HEK293 (cell line): ENCODE data around the gene RNF115.
A peak's percentile ranks its signal among the peaks of the same experiment; 100 is the strongest.

Source experiments
- CTCF ChIA-PET: fragments of 350-600 bp; formaldehyde crosslinking; extraction: SDS; loops from one replicate; lab custom pipeline; 2021; ENCODE audit warnings: antibody characterized with exemption; lab: Yijun Ruan, JAX
- POLR2A ChIA-PET: fragments of 300-600 bp; formaldehyde crosslinking; extraction: SDS; loops from one replicate; lab custom pipeline; 2020; ENCODE audit warnings: antibody characterized with exemption, inconsistent platforms; lab: Yijun Ruan, JAX
- H3K27ac ChIP-seq: fragments of 200-500 bp; sonication (Bioruptor generic); 2 replicates; pipeline ENCODE4 v1.5.1; 2014; ENCODE audit warnings: low read depth, low read length, control low read depth, inconsistent platforms; ENCODE audit errors: extremely low read depth
- H3K36me3 ChIP-seq, 2 experiments: fragments of 200-500 bp in 1 of 2; sonication (Bioruptor generic) in 1 of 2; 1 replicate in 1 of 2; 2 replicates in 1 of 2; pipeline ENCODE4 v1.5.1; 2014 to 2017; ENCODE audit warnings: inconsistent platforms in 2 of 2, low read length in 2 of 2; ENCODE audit not compliant: control insufficient read depth in 2 of 2, insufficient read depth in 1 of 2
- H3K4me1 ChIP-seq: fragments of 200-500 bp; sonication (Bioruptor generic); 2 replicates; pipeline ENCODE4 v1.5.1; 2014; ENCODE audit warnings: mild to moderate bottlenecking, low read length, inconsistent platforms; ENCODE audit not compliant: control insufficient read depth, insufficient read depth
- H3K4me3 ChIP-seq: 2 replicates; pipeline ENCODE4 v1.5.1; 2011; ENCODE audit warnings: low read depth, mild to moderate bottlenecking, control low read depth, low read length, moderate library complexity
- H3K9me3 ChIP-seq: fragments of 200-500 bp; sonication (Bioruptor generic); 2 replicates; pipeline ENCODE4 v1.5.1; 2014; ENCODE audit warnings: low read depth, low read length, inconsistent platforms; ENCODE audit not compliant: control insufficient read depth, insufficient read depth
- ATF2 ChIP-seq: fragments of 450-650 bp; formaldehyde crosslinking; IDR thresholded peaks from 2 replicates; pipeline ENCODE4 v1.5.1; 2016; ENCODE audit warnings: missing biosample characterization, missing genetic modification characterization, low read depth
- GFI1B ChIP-seq: fragments of 450-650 bp; formaldehyde crosslinking; IDR thresholded peaks from 2 replicates; pipeline ENCODE4 v1.5.1; 2016; ENCODE audit warnings: missing biosample characterization, missing genetic modification characterization
- HOXA7 ChIP-seq: sonication (generic); formaldehyde crosslinking; IDR thresholded peaks from 2 replicates; pipeline ENCODE4 v1.8.1; 2022; ENCODE audit warnings: missing genetic modification reagents, borderline replicate concordance
- MEIS1 ChIP-seq: sonication (generic); formaldehyde crosslinking; IDR thresholded peaks from 2 replicates; pipeline ENCODE4 v1.8.1; 2022; ENCODE audit warnings: missing genetic modification reagents, mild to moderate bottlenecking, borderline replicate concordance
- TCF7L2 ChIP-seq: IDR thresholded peaks from 2 replicates; pipeline ENCODE4 v1.6.1; 2011; ENCODE audit warnings: low read depth, mild to moderate bottlenecking, inconsistent platforms, low read length, moderate library complexity, borderline replicate concordance
- WT1 ChIP-seq: fragments of 450-650 bp; formaldehyde crosslinking; IDR thresholded peaks from 2 replicates; pipeline ENCODE4 v1.5.1; 2016; ENCODE audit warnings: missing biosample characterization, missing genetic modification characterization
- ZBTB1 ChIP-seq: fragments of 450-650 bp; formaldehyde crosslinking; IDR thresholded peaks from 2 replicates; pipeline ENCODE4 v1.5.1; 2016; ENCODE audit warnings: missing biosample characterization, missing genetic modification characterization
- ZEB2 ChIP-seq: fragments of 450-650 bp; formaldehyde crosslinking; IDR thresholded peaks from 2 replicates; pipeline ENCODE4 v1.5.1; 2016; ENCODE audit warnings: missing biosample characterization, missing genetic modification characterization
- ZNF157 ChIP-seq: fragments of 450-650 bp; formaldehyde crosslinking; IDR thresholded peaks from 2 replicates; pipeline ENCODE4 v1.5.1; 2016; ENCODE audit warnings: missing biosample characterization, missing genetic modification characterization
- ZNF175 ChIP-seq: fragments of 450-650 bp; formaldehyde crosslinking; IDR thresholded peaks from 2 replicates; pipeline ENCODE4 v1.5.1; 2016; ENCODE audit warnings: missing biosample characterization, missing genetic modification characterization
- ZNF266 ChIP-seq: fragments of 450-650 bp; formaldehyde crosslinking; IDR thresholded peaks from 2 replicates; pipeline ENCODE4 v1.5.1; 2016; ENCODE audit warnings: missing biosample characterization, missing genetic modification characterization, low read depth
- ZNF341 ChIP-seq: fragments of 450-650 bp; formaldehyde crosslinking; IDR thresholded peaks from 2 replicates; pipeline ENCODE4; 2016; ENCODE audit warnings: low read depth, missing biosample characterization, missing genetic modification characterization
- ZNF416 ChIP-seq: fragments of 450-650 bp; formaldehyde crosslinking; IDR thresholded peaks from 2 replicates; pipeline ENCODE4 v1.5.1; 2016; ENCODE audit warnings: missing biosample characterization, missing genetic modification characterization
- ZNF473 ChIP-seq: fragments of 450-650 bp; formaldehyde crosslinking; IDR thresholded peaks from 2 replicates; pipeline ENCODE4 v1.5.1; 2017; ENCODE audit warnings: missing biosample characterization, missing genetic modification characterization
- ZNF518A ChIP-seq: fragments of 450-650 bp; formaldehyde crosslinking; conservative IDR thresholded peaks from 2 replicates; pipeline ENCODE4 v1.5.1; 2016; ENCODE audit warnings: low read depth, missing biosample characterization, missing genetic modification characterization
- ZNF623 ChIP-seq: fragments of 450-650 bp; formaldehyde crosslinking; IDR thresholded peaks from 2 replicates; pipeline ENCODE4 v1.5.1; 2016; ENCODE audit warnings: missing biosample characterization, missing genetic modification characterization
- ZNF624 ChIP-seq: fragments of 450-650 bp; formaldehyde crosslinking; IDR thresholded peaks from 2 replicates; pipeline ENCODE4 v1.5.1; 2017; ENCODE audit warnings: missing biosample characterization, missing genetic modification characterization
- ZNF654 ChIP-seq: fragments of 450-650 bp; formaldehyde crosslinking; IDR thresholded peaks from 2 replicates; pipeline ENCODE4 v1.5.1; 2016; ENCODE audit warnings: low read depth, missing biosample characterization, missing genetic modification characterization
- ZNF658 ChIP-seq: fragments of 450-650 bp; formaldehyde crosslinking; IDR thresholded peaks from 2 replicates; pipeline ENCODE4; 2016; ENCODE audit warnings: missing biosample characterization, missing genetic modification characterization
- ZNF701 ChIP-seq: fragments of 450-650 bp; formaldehyde crosslinking; IDR thresholded peaks from 2 replicates; pipeline ENCODE4 v1.5.1; 2016; ENCODE audit warnings: missing biosample characterization, missing genetic modification characterization
- ZNF791 ChIP-seq: fragments of 450-650 bp; formaldehyde crosslinking; IDR thresholded peaks from 2 replicates; pipeline ENCODE4 v1.5.1; 2016; ENCODE audit warnings: missing biosample characterization, missing genetic modification characterization
- TF ChIP-seq, protein P1 (sequence below): fragments of 450-650 bp; formaldehyde crosslinking; conservative IDR thresholded peaks from 2 replicates; pipeline ENCODE4 v1.5.1; 2016; ENCODE audit warnings: low read depth, missing biosample characterization, missing genetic modification characterization
- TF ChIP-seq, protein P2 (sequence below): sonication (generic); formaldehyde crosslinking; IDR thresholded peaks from 2 replicates; pipeline ENCODE4 v1.8.1; 2022; ENCODE audit warnings: mild to moderate bottlenecking, moderate library complexity, missing genetic modification reagents

Gene RNF115

GRCh38 chr1:145718465-145718864, 105.4 kb downstream of the RNF115 start (continued):
- TF ChIP-seq, protein P1, sequence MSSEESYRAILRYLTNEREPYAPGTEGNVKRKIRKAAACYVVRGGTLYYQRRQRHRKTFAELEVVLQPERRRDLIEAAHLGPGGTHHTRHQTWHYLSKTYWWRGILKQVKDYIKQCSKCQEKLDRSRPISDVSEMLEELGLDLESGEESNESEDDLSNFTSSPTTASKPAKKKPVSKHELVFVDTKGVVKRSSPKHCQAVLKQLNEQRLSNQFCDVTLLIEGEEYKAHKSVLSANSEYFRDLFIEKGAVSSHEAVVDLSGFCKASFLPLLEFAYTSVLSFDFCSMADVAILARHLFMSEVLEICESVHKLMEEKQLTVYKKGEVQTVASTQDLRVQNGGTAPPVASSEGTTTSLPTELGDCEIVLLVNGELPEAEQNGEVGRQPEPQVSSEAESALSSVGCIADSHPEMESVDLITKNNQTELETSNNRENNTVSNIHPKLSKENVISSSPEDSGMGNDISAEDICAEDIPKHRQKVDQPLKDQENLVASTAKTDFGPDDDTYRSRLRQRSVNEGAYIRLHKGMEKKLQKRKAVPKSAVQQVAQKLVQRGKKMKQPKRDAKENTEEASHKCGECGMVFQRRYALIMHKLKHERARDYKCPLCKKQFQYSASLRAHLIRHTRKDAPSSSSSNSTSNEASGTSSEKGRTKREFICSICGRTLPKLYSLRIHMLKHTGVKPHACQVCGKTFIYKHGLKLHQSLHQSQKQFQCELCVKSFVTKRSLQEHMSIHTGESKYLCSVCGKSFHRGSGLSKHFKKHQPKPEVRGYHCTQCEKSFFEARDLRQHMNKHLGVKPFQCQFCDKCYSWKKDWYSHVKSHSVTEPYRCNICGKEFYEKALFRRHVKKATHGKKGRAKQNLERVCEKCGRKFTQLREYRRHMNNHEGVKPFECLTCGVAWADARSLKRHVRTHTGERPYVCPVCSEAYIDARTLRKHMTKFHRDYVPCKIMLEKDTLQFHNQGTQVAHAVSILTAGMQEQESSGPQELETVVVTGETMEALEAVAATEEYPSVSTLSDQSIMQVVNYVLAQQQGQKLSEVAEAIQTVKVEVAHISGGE: peak; percentile 77
- peak; percentile 94; the same call in 1 of the 2 replicates for TF ChIP-seq ZNF266 (tag by site-specific recombination)
- TF ChIP-seq ZNF341: peak; percentile 30; the same call in 1 of the 2 replicates
- TF ChIP-seq ZNF654: peak; percentile 40; the same call in 1 of the 2 replicates
- 0 out of 2 replicates have a peak, but pooled peaks have one; percentile 44 for TF ChIP-seq GFI1B

DNA sequence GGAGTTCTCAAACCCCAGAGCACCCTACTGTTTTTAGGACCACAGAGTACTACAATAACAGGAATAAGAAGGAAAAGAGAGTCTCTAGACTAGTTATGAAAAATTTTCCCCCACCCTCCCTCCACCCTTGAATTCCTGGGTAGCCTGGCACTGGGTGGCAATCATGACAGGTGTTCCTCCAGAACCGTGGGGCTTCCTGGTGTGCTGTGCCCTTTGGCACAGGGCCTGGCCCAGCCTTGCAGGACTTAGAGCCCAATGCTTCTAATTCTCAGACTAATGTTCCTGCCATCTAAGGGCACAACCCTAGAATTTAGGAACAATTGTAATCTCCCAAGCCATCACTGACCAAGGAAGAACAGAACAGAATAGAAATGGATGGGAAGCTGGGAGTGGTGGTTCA, 106.1 kb downstream of the RNF115 start:
- TF ChIP-seq ZNF473 (tag by site-specific recombination) (no peak), MEIS1 (CRISPR knock-in tag) (no peak), WT1 (tag by site-specific recombination) (no peak), ZNF623 (tag by site-specific recombination) (no peak), ZNF791 (tag by site-specific recombination) (no peak), ZNF175 (tag by site-specific recombination) (no peak), ZNF701 (tag by site-specific recombination) (no peak), ZNF518A (no peak), TCF7L2 (no peak), HOXA7 (CRISPR knock-in tag) (no peak), ZNF416 (no peak), ZNF266 (tag by site-specific recombination) (no peak), ATF2 (tag by site-specific recombination) (no peak), ZNF157 (tag by site-specific recombination) (no peak), ZBTB1 (tag by site-specific recombination) (no peak), ZNF624 (no peak), ZNF658 (tag by site-specific recombination) (no peak), ZEB2 (tag by site-specific recombination) (no peak)
- TF ChIP-seq, protein P1: no peak
- TF ChIP-seq, protein P2, sequence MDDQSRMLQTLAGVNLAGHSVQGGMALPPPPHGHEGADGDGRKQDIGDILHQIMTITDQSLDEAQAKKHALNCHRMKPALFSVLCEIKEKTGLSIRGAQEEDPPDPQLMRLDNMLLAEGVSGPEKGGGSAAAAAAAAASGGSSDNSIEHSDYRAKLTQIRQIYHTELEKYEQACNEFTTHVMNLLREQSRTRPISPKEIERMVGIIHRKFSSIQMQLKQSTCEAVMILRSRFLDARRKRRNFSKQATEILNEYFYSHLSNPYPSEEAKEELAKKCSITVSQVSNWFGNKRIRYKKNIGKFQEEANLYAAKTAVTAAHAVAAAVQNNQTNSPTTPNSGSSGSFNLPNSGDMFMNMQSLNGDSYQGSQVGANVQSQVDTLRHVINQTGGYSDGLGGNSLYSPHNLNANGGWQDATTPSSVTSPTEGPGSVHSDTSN (CRISPR knock-in tag): no peak
- CTCF ChIA-PET: no interaction called here
- no peak overlapping the region for H3K4me3 ChIP-seq

More for the DNA sequence above, 106.1 kb downstream of the RNF115 start:
- no peaks in the 10 kb centered on the region for H3K4me1 ChIP-seq
- no peaks in the 10 kb centered on the region for H3K9me3 ChIP-seq
- no peak overlapping the region for H3K27ac ChIP-seq
- POLR2A ChIA-PET: no interaction called here
- no peaks in the 10 kb centered on the region; a peak in 1 of 3 replicates for H3K36me3 ChIP-seq
